HG03066 (cell line): ENCODE data around the gene TXNRD2.

ENCODE experiments used
- ATAC-seq: cut with Tn5 transposase; IDR thresholded peaks from one replicate; pipeline ENCODE4 v1.9.1; 2021; ENCODE audit warnings: low read depth; ENCODE audit not compliant: unreplicated experiment

The TXNRD2 gene

DNA sequence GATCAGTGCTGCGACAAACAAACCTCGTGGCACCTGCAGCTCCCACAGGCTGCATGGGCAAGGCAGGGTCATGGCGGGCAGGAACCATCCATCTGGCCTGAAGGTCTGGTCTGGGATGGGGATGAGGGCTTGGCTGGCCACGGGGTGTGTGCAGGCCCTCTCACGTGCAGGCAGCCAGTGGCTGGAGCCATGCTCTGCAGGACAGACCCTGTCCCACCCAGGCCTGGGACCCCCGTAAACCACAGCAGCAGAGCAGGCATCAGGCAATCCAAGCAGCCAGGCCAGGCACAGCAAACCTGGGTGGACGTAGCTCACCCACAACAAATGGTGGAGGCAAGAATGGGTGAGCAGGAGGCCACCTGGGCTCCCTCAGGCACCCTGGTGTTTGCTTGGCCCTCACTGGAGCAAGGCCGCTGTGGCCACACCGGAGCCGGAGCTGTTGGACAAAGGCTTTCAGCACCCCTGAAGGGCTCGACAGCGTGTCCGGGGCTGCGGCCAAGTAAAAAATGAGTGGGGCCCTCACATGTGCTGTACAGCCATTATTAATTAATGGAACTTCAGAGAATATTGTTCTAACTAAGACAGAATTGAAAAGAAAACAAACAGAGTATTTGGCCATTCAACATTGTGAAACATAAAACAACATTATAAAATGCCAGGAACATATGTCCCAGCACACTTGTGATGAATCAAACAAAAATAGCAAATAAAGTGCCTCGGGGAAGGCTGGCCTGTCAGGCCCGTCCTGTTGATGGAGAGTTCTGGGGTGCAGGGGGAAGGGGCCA, 63.0 kb downstream of the TXNRD2 start:
- ATAC-seq = no peak

DNA sequence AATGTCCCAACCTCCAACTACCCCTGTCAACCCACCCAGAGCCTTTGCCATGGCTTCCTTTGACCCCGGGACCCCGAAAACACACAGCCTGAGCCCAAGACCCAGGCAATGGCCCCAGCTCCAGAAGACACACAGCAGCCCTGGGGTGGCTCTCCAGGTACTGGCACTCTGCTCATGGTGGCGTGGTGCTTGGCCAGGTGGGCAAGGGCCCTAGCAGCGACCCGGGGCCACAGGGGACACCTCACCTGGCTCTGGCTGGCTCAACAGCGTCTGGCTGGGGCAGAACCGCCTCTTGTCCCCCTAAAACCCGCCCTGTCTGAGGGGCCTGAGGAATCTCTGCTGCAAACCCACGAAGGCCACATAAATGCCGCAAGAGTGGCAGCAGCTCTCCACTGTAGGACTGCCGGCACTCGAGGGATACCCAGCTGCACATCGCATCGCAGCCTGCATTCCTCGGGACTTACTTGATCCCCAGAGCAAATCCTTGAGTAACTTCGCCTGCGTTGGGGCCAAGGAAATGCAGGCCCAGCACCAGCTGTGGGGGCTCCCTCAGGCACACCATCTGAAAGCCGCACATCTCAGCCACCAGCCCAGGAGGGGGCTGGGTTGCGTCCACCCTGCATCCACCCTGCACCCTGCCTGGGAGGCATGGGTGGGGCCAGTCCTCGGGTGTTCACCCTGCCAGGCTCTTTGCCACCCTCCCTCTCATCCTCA, 63.8 kb downstream of the TXNRD2 start:
- ATAC-seq = no peak

- ATAC-seq = no peak
These were observed 64.5 kb downstream of the TXNRD2 start for GRCh38 chr22:19876941-19877625.

DNA sequence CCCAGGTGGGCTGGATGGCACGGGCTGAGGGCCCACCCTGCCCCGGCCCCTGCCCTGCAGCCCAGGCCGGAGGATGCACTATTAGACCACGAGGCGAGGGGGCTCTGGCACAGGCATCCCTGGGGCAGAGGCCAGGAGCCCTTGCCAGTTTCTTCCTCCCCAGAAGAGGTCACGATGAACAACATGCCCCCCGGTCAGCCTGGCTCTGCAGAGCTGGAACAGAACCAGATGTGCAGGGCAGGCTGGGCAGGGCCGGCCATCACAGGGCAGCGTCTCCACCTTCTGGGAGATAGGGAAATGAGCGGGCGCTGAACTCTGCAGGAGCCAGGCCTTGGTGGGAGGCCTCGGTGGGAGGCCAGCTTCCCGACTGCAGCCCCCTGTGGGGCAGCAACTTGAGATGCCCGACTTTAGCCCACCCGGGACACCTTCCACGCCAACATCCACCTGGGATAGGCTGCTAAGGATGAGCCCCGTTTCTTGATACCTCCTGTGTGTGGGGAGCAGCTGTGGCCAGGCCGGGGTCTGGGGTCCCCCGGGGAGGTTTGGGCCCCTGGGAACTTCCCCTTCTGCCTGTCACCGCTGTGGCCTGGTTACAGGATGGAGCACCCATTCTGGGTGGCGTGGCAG, 65.2 kb downstream of the TXNRD2 start:
- ATAC-seq = no peak

DNA sequence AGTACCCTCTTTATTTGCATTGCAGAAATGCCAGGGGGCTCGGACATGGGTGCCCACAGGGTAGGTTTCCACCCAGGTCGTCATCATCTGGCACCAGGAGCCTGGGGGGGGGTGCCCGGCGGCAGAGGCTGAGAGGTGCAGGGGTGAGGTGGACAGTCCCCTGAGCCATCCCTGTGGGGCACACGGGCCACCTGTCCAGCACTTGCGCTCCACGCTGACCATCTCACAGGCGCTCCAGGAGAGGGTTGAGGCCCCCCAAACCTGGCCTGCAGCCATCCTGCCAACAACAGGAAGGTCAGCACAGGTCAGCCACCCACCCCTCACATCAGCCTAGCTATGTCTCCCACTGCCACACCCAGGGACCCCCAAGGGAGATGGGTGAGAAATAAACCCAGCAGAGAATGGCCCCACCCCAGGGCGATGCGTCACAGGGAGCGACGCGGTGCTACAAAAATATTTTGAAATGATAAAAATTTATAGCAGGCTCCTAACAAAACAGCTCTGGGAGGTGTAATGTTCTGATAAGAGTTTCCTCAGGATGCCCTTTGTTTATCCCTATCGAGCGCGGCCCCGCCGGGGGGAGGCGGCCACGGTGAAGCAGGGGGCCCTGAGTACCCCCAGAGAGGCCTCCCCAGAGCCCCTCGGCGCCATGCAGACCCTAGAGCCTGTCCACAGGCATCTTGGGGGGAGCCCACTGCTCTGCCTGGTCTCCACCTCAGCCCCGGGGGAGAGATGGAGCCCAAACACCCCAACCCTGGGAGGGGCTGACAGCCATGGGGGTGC, 65.9 kb downstream of the TXNRD2 start:
- ATAC-seq = no peak

DNA sequence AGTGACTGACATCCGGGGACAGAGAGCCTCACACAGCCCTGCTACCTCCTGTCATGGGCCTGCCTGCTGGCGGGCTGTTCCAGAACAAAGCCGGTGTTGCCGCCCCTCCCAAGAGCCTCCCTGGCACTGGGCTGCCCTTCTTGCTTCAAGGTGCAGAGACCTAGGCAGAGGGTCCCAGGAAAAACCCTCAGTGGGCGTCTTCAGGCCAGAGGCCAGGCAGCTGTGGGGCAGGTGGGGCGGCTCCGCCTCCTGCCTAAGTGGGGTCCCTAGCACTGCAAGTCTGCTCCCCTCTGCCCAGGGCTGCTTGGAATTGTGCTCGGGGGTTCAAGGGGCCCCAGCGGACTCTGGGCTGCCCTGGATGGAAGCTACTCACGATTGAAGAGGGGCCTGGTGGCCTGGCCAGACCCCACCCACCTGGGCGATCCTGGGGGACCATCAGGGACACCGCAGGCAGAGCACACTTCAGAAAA, 66.5 kb downstream of the TXNRD2 start:
- no peak for ATAC-seq

GRCh38 chr22:19874307-19875060, 67.1 kb downstream of the TXNRD2 start:
- no peak for ATAC-seq

GRCh38 chr22:19873960-19874306, 67.7 kb downstream of the TXNRD2 start:
- ATAC-seq = no peak

DNA sequence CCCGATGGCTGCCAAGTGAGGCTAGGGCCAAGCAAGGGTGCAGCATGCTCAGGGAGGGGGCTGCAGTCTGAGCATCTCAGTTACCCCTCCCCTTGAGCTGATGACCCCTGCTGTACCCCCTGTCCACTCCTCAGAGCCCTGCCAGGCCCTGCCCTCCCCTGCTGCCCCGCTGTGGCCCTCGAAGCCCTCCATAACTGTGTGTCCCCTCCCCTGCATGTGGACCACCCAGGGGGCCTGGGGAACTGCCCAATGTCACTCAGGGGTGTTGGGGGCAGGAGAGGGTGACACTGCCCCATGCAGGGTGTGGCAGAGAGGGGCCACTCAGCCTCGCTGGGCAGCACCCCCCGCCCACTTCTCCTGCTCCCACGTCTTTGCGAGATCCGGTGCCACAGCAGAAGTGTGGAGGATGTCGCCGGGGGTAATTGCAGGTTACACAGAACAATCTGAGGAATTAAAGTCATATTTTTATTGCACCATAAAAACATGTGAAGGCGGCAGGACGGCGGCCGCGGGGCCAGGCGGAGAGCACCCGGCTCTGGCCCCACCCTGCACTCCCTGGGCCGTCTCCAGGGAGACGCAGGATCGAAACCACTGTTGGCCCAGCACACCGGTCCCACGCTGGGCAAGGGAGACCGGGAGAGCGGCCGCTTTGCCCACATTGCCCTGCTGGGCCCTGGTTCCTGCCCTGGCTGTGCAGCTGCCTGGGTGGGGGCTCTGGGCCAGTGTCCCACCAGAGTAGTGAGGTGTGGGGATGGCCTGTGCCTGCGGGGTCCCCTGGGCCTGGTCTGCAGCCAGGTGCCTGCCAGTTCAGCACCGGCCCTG, 68.3 kb downstream of the TXNRD2 start:
- no peak for ATAC-seq

GRCh38 chr22:19872779-19873137, 68.9 kb downstream of the TXNRD2 start:
- ATAC-seq = no peak

- no peak for ATAC-seq
These were observed 69.5 kb downstream of the TXNRD2 start for GRCh38 chr22:19871845-19872778.

- no peak for ATAC-seq
These were observed 70.4 kb downstream of the TXNRD2 start for GRCh38 chr22:19871023-19871844.

DNA sequence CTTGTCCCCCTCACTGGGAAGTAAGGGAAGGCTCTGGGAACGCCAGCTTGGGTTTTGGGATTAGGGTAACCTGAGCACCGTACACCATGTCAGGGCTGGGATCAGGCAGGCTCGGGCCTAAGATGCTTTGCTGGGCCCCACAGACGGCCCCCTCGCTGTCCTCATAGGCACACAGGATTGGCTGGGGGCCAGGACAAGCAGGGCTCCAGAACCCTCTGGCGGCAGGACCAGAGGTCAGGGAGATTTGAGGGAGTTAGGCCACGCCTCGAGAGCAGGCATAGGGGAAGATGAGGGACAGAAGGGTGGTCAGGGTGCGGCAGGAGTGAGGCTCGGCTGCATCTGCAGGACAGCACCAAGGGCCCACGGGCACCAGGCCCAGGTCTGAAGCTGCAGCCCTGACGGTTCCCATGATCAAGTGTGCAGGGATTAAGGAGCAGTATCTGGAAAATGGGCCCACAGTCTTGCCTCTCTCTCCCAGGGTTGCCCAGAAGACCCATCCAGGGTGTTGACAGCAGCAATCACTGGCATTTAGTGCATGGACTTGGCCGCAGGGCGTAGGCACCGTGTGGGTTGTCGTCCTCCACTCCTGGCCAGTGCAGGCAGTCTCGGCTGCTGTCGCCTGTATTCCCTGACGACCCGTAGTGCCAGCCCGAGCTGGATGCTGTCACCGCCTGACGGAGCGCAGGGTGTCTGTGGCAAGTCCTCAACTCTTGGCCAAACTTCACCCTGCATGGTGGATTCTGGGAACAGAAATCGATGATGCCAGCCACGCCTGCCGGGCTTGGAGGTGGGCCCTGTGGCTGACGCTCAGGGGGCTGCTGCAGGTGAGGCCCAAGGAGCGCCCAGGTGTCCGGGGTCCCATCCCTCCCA, 71.2 kb downstream of the TXNRD2 start:
- no peak for ATAC-seq

DNA sequence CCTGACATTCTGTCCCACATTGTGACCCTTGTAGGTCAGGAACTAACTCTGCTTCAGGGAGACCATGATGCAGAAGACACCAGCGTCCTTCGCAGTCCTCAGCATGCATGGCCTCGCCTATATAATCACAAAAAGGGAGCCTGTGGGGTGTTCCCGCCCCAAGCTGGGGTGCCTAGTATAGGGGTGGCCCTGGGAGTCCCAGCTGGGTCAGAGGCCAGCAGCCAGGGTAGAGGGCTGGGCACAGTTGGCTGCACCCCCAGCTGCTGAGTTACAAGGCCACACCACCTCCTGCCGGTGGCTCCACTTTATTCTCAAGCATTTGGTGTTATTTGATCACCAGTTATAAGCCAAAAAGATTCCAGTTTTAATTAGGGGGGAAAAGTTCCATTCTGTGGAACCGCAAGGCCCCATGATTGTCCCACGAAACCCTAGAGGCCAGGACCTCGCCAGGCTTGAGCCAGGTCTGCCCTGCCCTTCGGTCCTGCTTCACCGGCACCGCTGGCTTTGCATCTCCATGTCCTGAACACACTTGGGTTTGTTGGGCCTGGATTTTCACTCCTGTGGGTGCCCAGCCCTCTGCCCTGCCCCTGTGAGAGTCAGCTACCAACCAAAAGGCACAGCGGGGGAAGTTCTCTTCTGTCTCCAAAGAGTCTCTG, 72.0 kb downstream of the TXNRD2 start:
- ATAC-seq = no peak

GRCh38 chr22:19868773-19869471, 72.7 kb downstream of the TXNRD2 start:
- no peak for ATAC-seq
